Measurements from ENCODE around the gene FAM81B.

Gene FAM81B

GRCh38 chr5:95406426-95407090 lies 15.4 kb downstream of the FAM81B start:
- no peaks in the 10 kb centered on the region for H3K27me3 ChIP-seq
- no peak overlapping the region for H3K27ac ChIP-seq
- no peak for DNase-seq
- no peak for TF ChIP-seq CTCF (IDR thresholded peaks at IDR 0.05)
- H3K9me3 ChIP-seq, result no peaks in the 10 kb centered on the region
- no peak overlapping the region for H3K4me3 ChIP-seq
- intact Hi-C loops (cut with DNase I; ENCODE audit: low total_unique reads), result no loop called here
- peaks cover 0 to 24% (median 5%) of the 10 kb centered on the region in 4 donors for H3K4me1 ChIP-seq
- no peaks in the 10 kb centered on the region for H3K36me3 ChIP-seq

- Histone ChIP-seq H3K36me3 (no peaks in the 10 kb centered on the region), H3K9me3 (no peaks in the 10 kb centered on the region), H3K27ac (peak overlapping the region in 1 of 2 donors; percentile 28), H3K27me3 (no peaks in the 10 kb centered on the region), H3K4me3 (no peak overlapping the region), H3K4me1 (peaks cover 0 to 32% (median 5%) of the 10 kb centered on the region in 4 donors)
- intact Hi-C loops (cut with DNase I; ENCODE audit: low total_unique reads), result no loop called here
- TF ChIP-seq CTCF (IDR thresholded peaks at IDR 0.05), result no peak
- DNase-seq, result no peak
Measured at GRCh38 chr5:95410279-95410678, 19.1 kb downstream of the FAM81B start.

DNA sequence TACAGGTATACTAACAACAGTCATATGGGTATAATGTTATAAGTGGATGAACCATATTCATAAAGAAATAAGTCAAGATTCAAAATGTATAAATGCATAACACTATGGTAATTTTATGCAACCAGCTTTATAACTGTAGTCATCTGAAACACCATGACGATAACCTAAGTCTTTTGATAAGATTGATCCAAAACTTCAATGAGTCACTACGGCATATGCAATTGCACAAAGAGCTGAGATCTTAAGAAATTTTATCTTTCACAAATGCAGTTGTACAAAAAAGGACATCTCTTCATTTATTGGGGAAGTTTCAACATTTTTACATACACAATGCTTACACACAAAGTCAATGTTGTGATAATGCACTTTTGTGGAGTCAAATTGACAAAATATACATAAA lies 20.3 kb downstream of the FAM81B start:
- Histone ChIP-seq H3K9me3 (no peaks in the 10 kb centered on the region), H3K27ac (no peak overlapping the region), H3K27me3 (no peaks in the 10 kb centered on the region), H3K4me3 (no peak overlapping the region), H3K36me3 (no peaks in the 10 kb centered on the region), H3K4me1 (peaks cover 0 to 28% (median 4%) of the 10 kb centered on the region in 4 donors)
- no peak for TF ChIP-seq CTCF (IDR thresholded peaks at IDR 0.05)
- no peak for DNase-seq
- intact Hi-C loops (cut with DNase I; ENCODE audit: low total_unique reads), result no loop called here

GRCh38 chr5:95414451-95414850 lies 23.3 kb downstream of the FAM81B start:
- H3K27me3 ChIP-seq, result no peaks in the 10 kb centered on the region
- intact Hi-C loops (cut with DNase I; ENCODE audit: low total_unique reads), result no loop called here
- H3K27ac ChIP-seq, result no peak overlapping the region

GRCh38 chr5:95417971-95418370 lies 26.8 kb downstream of the FAM81B start:
- H3K27me3 ChIP-seq, result no peaks in the 10 kb centered on the region
- no peaks in the 10 kb centered on the region for H3K9me3 ChIP-seq
- TF ChIP-seq CTCF (IDR thresholded peaks at IDR 0.05), result no peak
- no peak overlapping the region for H3K27ac ChIP-seq
- no peaks in the 10 kb centered on the region for H3K4me1 ChIP-seq
- H3K36me3 ChIP-seq, result no peaks in the 10 kb centered on the region
- DNase-seq, result no peak
- H3K4me3 ChIP-seq, result no peak overlapping the region
- intact Hi-C loops (cut with DNase I; ENCODE audit: low total_unique reads), result no loop called here

More at GRCh38 chr5:95414451-95414850, 23.3 kb downstream of the FAM81B start:
- H3K36me3 ChIP-seq, result no peaks in the 10 kb centered on the region
- no peaks in the 10 kb centered on the region for H3K9me3 ChIP-seq
- peaks cover 0 to 22% (median 4%) of the 10 kb centered on the region in 4 donors for H3K4me1 ChIP-seq
- no peak for TF ChIP-seq CTCF (IDR thresholded peaks at IDR 0.05)
- H3K4me3 ChIP-seq, result no peak overlapping the region
- DNase-seq, result no peak
